H1 (cell line): ENCODE measurements around the gene PCTP. TPM values are rescaled to one million over a fixed set of nuclear protein-coding genes. Genes with fewer than 3 reads are reported as not detected.

Experiments
- CTCF ChIA-PET: fragments of 300-600 bp; sonication (Branson Sonifier 250); formaldehyde crosslinking; loops from one replicate; lab custom pipeline; 2021; ENCODE audit not compliant: partially characterized antibody; lab: Charles Lee
- POLR2A ChIA-PET: fragments of 300-600 bp; sonication (Branson Sonifier 250); formaldehyde crosslinking; loops from one replicate; lab custom pipeline; 2021; ENCODE audit warnings: inconsistent platforms; ENCODE audit not compliant: partially characterized antibody; lab: Charles Lee
- DNase-seq, 2 experiments: peaks; one replicate each; pipeline versions ENCODE4 v3.0.0 to v3.0.0-alpha.2; 2010 to 2022; ENCODE audit warnings: low spot score in 2 of 2, low read depth in 1 of 2, mixed read lengths in 1 of 2
- FAIRE-seq: peaks from 2 replicates; lab custom pipeline; 2011; peaks lifted over from hg19 to GRCh38; lab: Jason Lieb, UNC
- H2AFZ ChIP-seq: 2 replicates; pipeline ENCODE4 v1.8.1; 2012; ENCODE audit warnings: low read length, inconsistent platforms
- H2AK5ac ChIP-seq: 2 replicates; pipeline ENCODE4 v1.6.1; 2013; ENCODE audit warnings: low read depth, low read length
- H2BK120ac ChIP-seq: replicated peaks from 2 replicates; pipeline ENCODE3; 2013; ENCODE audit warnings: low read depth, low read length, inconsistent platforms
- H2BK12ac ChIP-seq: 2 replicates; pipeline ENCODE4 v1.6.1; 2013; ENCODE audit warnings: low read depth, low read length
- H2BK15ac ChIP-seq: 2 replicates; pipeline ENCODE4 v1.6.1; 2013; ENCODE audit warnings: low read length
- H2BK20ac ChIP-seq: 2 replicates; pipeline ENCODE4 v1.6.1; 2013; ENCODE audit warnings: low read length
- H2BK5ac ChIP-seq: 2 replicates; pipeline ENCODE4 v1.6.1; 2013; ENCODE audit warnings: low read depth, low read length
- H3K14ac ChIP-seq: 2 replicates; pipeline ENCODE4 v1.6.1; 2013; ENCODE audit warnings: inconsistent platforms; ENCODE audit not compliant: insufficient read length
- H3K18ac ChIP-seq: 2 replicates; pipeline ENCODE4 v1.6.1; 2013; ENCODE audit warnings: low read length; ENCODE audit errors: extremely low read depth
- H3K23ac ChIP-seq: 2 replicates; pipeline ENCODE4 v1.6.1; 2013; ENCODE audit warnings: inconsistent platforms; ENCODE audit not compliant: insufficient read length
- H3K23me2 ChIP-seq: 2 replicates; pipeline ENCODE4 v1.6.1; 2013; ENCODE audit warnings: low read depth, low read length
- H3K27ac ChIP-seq: 2 replicates; pipeline ENCODE4 v1.6.1; 2011; ENCODE audit warnings: low read depth, low read length, inconsistent platforms
- H3K27me3 ChIP-seq, 4 experiments: replicated peaks in 1 of 4; 1 replicate in 1 of 4; 2 replicates in 3 of 4; pipeline versions ENCODE4 v1.6.1 to v1.8.1; 2011 to 2013; ENCODE audit warnings: low read length in 3 of 4, mild to moderate bottlenecking in 3 of 4, inconsistent platforms in 2 of 4, mixed read lengths in 2 of 4, moderate library complexity in 1 of 4; ENCODE audit not compliant: control insufficient read depth in 3 of 4, insufficient read depth in 3 of 4; ENCODE audit errors: extremely low read depth in 1 of 4
- H3K36me3 ChIP-seq, 4 experiments: 2 replicates each; pipeline versions ENCODE4 v1.6.1 to v1.8.1; 2011 to 2013; ENCODE audit warnings: mild to moderate bottlenecking in 4 of 4, low read length in 3 of 4, moderate library complexity in 2 of 4, control low read depth in 1 of 4, inconsistent platforms in 1 of 4; ENCODE audit not compliant: insufficient read depth in 4 of 4, control insufficient read depth in 2 of 4
- H3K4ac ChIP-seq: replicated peaks from 2 replicates; pipeline ENCODE3; 2013; ENCODE audit warnings: low read length, low read depth, mixed read lengths, inconsistent platforms; ENCODE audit not compliant: insufficient read length
- H3K4me1 ChIP-seq, 4 experiments: replicated peaks in 1 of 4; 1 replicate in 1 of 4; 2 replicates in 3 of 4; pipeline versions ENCODE4 v1.6.1 to v1.8.1; 2011 to 2013; ENCODE audit warnings: low read length in 3 of 4, inconsistent platforms in 2 of 4, mixed read lengths in 1 of 4; ENCODE audit not compliant: insufficient read depth in 4 of 4, control insufficient read depth in 3 of 4
- H3K4me2 ChIP-seq, 2 experiments: 2 replicates each; pipeline versions ENCODE4 v1.6.1 to v1.8.1; 2011 to 2013; ENCODE audit warnings: low read depth in 2 of 2, low read length in 2 of 2, control low read depth in 1 of 2, inconsistent platforms in 1 of 2, mild to moderate bottlenecking in 1 of 2; ENCODE audit not compliant: insufficient read depth in 1 of 2
- H3K4me3 ChIP-seq, 4 experiments: fragments of 200-600, 300-600 bp in 1 of 4; sonication (generic), shearing (Covaris generic), sonication (Bioruptor Twin) in 1 of 4; 2 replicates each; pipeline versions ENCODE4 v1.5.1 to v1.8.1; 2011 to 2016; ENCODE audit warnings: low read length in 4 of 4, low read depth in 3 of 4, control low read depth in 2 of 4, inconsistent platforms in 2 of 4, mild to moderate bottlenecking in 2 of 4, mixed read lengths in 1 of 4, moderate library complexity in 1 of 4; ENCODE audit not compliant: insufficient read depth in 2 of 4; ENCODE audit errors: extremely low read depth in 1 of 4
- H3K56ac ChIP-seq: replicated peaks from 2 replicates; pipeline ENCODE3; 2013; ENCODE audit warnings: low read depth, mild to moderate bottlenecking, mixed read lengths, low read length, inconsistent platforms; ENCODE audit not compliant: insufficient read length
- H3K79me1 ChIP-seq: 2 replicates; pipeline ENCODE4 v1.6.1; 2013; ENCODE audit warnings: low read depth, low read length, control low read depth
- H3K79me2 ChIP-seq, 2 experiments: 2 replicates each; pipeline versions ENCODE4 v1.6.1 to v1.8.1; 2012 to 2013; ENCODE audit warnings: low read length in 2 of 2, mild to moderate bottlenecking in 2 of 2, inconsistent platforms in 1 of 2; ENCODE audit not compliant: insufficient read depth in 2 of 2, control insufficient read depth in 1 of 2
- H3K9ac ChIP-seq, 4 experiments: replicated peaks in 1 of 4; 1 replicate in 1 of 4; 2 replicates in 3 of 4; pipeline versions ENCODE4 v1.6.1 to v1.8.1; 2011 to 2013; ENCODE audit warnings: low read depth in 3 of 4, low read length in 3 of 4, control low read depth in 2 of 4, mild to moderate bottlenecking in 2 of 4, moderate library complexity in 2 of 4, inconsistent platforms in 1 of 4; ENCODE audit errors: extremely low read depth in 1 of 4
- H3K9me3 ChIP-seq, 2 experiments: 2 replicates each; pipeline versions ENCODE4 v1.6.1 to v1.8.1; 2012 to 2013; ENCODE audit warnings: mild to moderate bottlenecking in 2 of 2, moderate library complexity in 2 of 2, control low read depth in 1 of 2, inconsistent platforms in 1 of 2, low read depth in 1 of 2, low read length in 1 of 2, mixed read lengths in 1 of 2; ENCODE audit not compliant: insufficient read depth in 2 of 2
- H4K20me1 ChIP-seq, 2 experiments: replicated peaks in 1 of 2; 2 replicates each; pipeline versions ENCODE3 to v1.8.1; 2011 to 2013; ENCODE audit warnings: inconsistent platforms in 2 of 2, low read length in 2 of 2, mild to moderate bottlenecking in 1 of 2; ENCODE audit not compliant: insufficient read depth in 2 of 2, control insufficient read depth in 1 of 2
- H4K5ac ChIP-seq: 2 replicates; pipeline ENCODE4 v1.6.1; 2013; ENCODE audit warnings: low read length, low read depth, mixed read lengths, inconsistent platforms; ENCODE audit not compliant: insufficient read length
- H4K8ac ChIP-seq: 2 replicates; pipeline ENCODE4 v1.8.0; 2013; ENCODE audit warnings: mild to moderate bottlenecking, moderate library complexity, low read length, inconsistent platforms; ENCODE audit not compliant: insufficient read depth; ENCODE audit errors: extremely low read depth
- H4K91ac ChIP-seq: replicated peaks from 2 replicates; pipeline ENCODE3; 2013; ENCODE audit warnings: low read length, mixed read lengths, inconsistent platforms; ENCODE audit not compliant: insufficient read length
- BRCA1 ChIP-seq: IDR thresholded peaks from 2 replicates; pipeline ENCODE4 v1.6.1; 2012; ENCODE audit warnings: low read depth, low read length, improper control_type of control experiment
- CEBPB ChIP-seq: IDR thresholded peaks from 2 replicates; pipeline ENCODE4 v1.6.1; 2012; ENCODE audit warnings: low read depth, low read length
- RAD21 ChIP-seq, 2 experiments: IDR thresholded peaks in 1 of 2; conservative IDR thresholded peaks in 1 of 2; 2 replicates each; pipeline ENCODE4 v1.6.1; 2011; ENCODE audit warnings: low read depth in 2 of 2, low read length in 2 of 2, improper control_type of control experiment in 1 of 2, inconsistent platforms in 1 of 2, mild to moderate bottlenecking in 1 of 2, moderate library complexity in 1 of 2
- SIN3A ChIP-seq, 2 experiments: IDR thresholded peaks in 1 of 2; conservative IDR thresholded peaks in 1 of 2; 2 replicates each; pipeline ENCODE4 v1.6.1; 2011 to 2012; ENCODE audit warnings: low read length in 2 of 2, improper control_type of control experiment in 1 of 2, low read depth in 1 of 2, mild to moderate bottlenecking in 1 of 2
- WGBS, 2 experiments: shearing (Covaris generic) in 1 of 2; methylation state at CpG; one replicate each; pipeline versions ENCODE4 v1.1.6 to v1.1.7; 2013 to 2015; ENCODE audit warnings: low lambda C conversion rate in 2 of 2, mixed read lengths in 2 of 2, inconsistent platforms in 1 of 2, low coverage in 1 of 2, missing lambda C conversion rate in 1 of 2; ENCODE audit not compliant: insufficient replicate concordance in 2 of 2, insufficient coverage in 1 of 2, insufficient read length in 1 of 2; ENCODE audit errors: extremely low coverage in 1 of 2, missing lambda C conversion rate in 1 of 2; 5-methylcytosine and 5-hydroxymethylcytosine counted together
- polyA plus RNA-seq, 7 experiments: library from polyadenylated mRNA; depleted of rRNA in 3 of 7; stranded (reverse) in 5 of 7; unstranded in 2 of 7; fragments of >200 nt in 5 of 7; fragments of 200-250 nt in 2 of 7; gene quantifications; 1 replicate in 5 of 7; 2 replicates in 1 of 7; 4 replicates in 1 of 7; pipeline versions ENCODE4 v1.2.1 to v1.2.3, GENCODE V29; 2011 to 2013; ENCODE audit warnings: missing spikeins in 2 of 7, mixed read lengths in 2 of 7
- total RNA-seq: library from RNA; stranded (reverse); fragmentation: NEBNext Ultra II Directional; extraction: Animal tissue kit (Norgen Biotek cat#: 25700); gene quantifications from 2 replicates; pipeline ENCODE4 v1.2.1, GENCODE V29; 2021

PCTP gene
- total and polyA plus RNA-seq, 2 of the 8 experiments (the other 6 are each of a cell fraction or from before 2014, with no cell fraction given): 14.1 to 14.6 TPM

GRCh38 chr17:55764610-55765009 lies 13.8 kb downstream of the PCTP start:
- H3K4me1 ChIP-seq: no peaks in the 10 kb centered on the region; a peak in 1 of 7 replicates
- no peak overlapping the region for H2BK15ac ChIP-seq
- no peaks in the 10 kb centered on the region for H3K79me2 ChIP-seq
- no peak overlapping the region for H4K5ac ChIP-seq
- no peaks in the 10 kb centered on the region for H3K23me2 ChIP-seq
- H2BK20ac ChIP-seq: no peak overlapping the region
- H3K79me1 ChIP-seq: no peaks in the 10 kb centered on the region
- H2AK5ac ChIP-seq: no peak overlapping the region
- no peak overlapping the region for H2AFZ ChIP-seq
- H3K27me3 ChIP-seq: no peaks in the 10 kb centered on the region
- no peak overlapping the region for H4K8ac ChIP-seq
- no peak overlapping the region for H2BK12ac ChIP-seq
- no peak overlapping the region for H3K56ac ChIP-seq
- CTCF ChIA-PET: interaction anchor here (1.2 to 1.4 kb wide), 2 partner anchors 215 to 238 kb away, joined by 3 to 5 read pairs; no protein-coding TSS in a partner anchor
- POLR2A ChIA-PET: no interaction called here
- DNase-seq (no peak), FAIRE-seq (no peak)
- H3K9me3 ChIP-seq: no peaks in the 10 kb centered on the region
- H3K27ac ChIP-seq: no peak overlapping the region
- H2BK5ac ChIP-seq: no peak overlapping the region
- H3K4ac ChIP-seq: no peak overlapping the region
- H3K23ac ChIP-seq: no peak overlapping the region
- no peak for TF ChIP-seq CEBPB
- TF ChIP-seq RAD21 (IDR thresholded peaks at IDR 0.05 in 1 of 2, conservative IDR thresholded peaks at IDR 0.05 in 1 of 2; ENCODE audit: low read depth in 2 of 2, low read length in 2 of 2): no peak
- no peak for TF ChIP-seq BRCA1
- TF ChIP-seq SIN3A (conservative IDR thresholded peaks at IDR 0.05 in 1 of 2, IDR thresholded peaks at IDR 0.05 in 1 of 2; ENCODE audit: low read depth in 1 of 2, low read length in 2 of 2): no peak
- no peak overlapping the region for H3K4me3 ChIP-seq
- no peak overlapping the region for H2BK120ac ChIP-seq
- H4K91ac ChIP-seq: no peak overlapping the region
- H3K4me2 ChIP-seq: no peak overlapping the region
- 96% methylated on average over 4 of the region's 4 CpGs; no CpG with 5 or more reads in 1 of the 2 experiments for WGBS, 2 experiments
- H3K9ac ChIP-seq: no peak overlapping the region
- no peaks in the 10 kb centered on the region for H3K36me3 ChIP-seq
- no peak overlapping the region for H3K18ac ChIP-seq
- no peaks in the 10 kb centered on the region for H4K20me1 ChIP-seq
- no peak overlapping the region for H3K14ac ChIP-seq
